ENCODE measurements around the gene SLC35F3. TPM values are rescaled to one million over a fixed set of nuclear protein-coding genes. Genes with fewer than 3 reads are reported as not detected.

Gene SLC35F3
- 1 to 10 TPM in 1 of 4 donors, under 1 TPM in 3; 0.36 to 1.4 (median 0.54) TPM for total RNA-seq

DNA sequence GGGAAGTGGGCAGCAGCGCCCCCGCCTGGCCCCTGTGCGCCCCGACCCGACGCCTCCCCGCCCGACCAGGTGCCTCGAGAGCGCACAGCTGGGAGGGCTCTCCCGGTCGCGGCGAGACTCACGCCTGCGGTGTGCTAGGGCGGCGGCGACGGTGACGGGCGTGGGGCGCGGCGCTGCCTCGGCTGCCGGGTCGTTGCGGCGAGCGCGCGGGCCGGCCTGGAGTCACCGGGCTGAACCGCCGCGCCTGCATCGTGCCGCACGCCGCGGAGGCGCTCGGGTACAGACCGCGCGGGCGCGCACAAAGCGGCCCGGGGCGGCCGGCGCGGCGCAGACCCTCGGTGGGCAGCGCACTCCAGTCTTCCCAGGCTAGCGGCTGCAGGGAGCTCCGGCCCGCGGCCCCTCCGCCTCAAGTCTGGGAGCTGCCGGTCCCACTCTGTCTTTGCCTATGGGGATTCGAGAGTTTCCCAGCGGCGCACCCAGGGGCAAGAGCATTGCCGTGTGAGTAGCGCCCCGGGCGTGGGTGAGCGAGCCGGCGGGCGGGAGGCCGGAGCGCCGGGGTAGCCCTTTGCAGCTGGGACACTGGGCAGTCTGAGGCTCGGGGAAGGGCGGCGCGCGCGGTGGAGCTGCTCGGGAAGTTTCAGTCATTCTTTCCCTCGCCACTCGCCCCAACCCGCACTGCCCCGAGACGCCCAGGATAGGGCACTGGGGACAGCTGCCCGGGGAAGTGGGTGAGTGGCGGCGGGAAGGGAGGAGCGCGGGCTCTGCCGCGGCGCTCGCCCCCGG is at the start of gene SLC35F3:
Gene SLC35F3 (plus strand): TSS at position 44 of the 783 bp plus-strand sequence.
- TF ChIP-seq POLR2A (IDR thresholded peaks at IDR 0.05): no peak
- TF ChIP-seq POLR2AphosphoS5 (IDR thresholded peaks at IDR 0.05): no peak
- TF ChIP-seq, protein P1, sequence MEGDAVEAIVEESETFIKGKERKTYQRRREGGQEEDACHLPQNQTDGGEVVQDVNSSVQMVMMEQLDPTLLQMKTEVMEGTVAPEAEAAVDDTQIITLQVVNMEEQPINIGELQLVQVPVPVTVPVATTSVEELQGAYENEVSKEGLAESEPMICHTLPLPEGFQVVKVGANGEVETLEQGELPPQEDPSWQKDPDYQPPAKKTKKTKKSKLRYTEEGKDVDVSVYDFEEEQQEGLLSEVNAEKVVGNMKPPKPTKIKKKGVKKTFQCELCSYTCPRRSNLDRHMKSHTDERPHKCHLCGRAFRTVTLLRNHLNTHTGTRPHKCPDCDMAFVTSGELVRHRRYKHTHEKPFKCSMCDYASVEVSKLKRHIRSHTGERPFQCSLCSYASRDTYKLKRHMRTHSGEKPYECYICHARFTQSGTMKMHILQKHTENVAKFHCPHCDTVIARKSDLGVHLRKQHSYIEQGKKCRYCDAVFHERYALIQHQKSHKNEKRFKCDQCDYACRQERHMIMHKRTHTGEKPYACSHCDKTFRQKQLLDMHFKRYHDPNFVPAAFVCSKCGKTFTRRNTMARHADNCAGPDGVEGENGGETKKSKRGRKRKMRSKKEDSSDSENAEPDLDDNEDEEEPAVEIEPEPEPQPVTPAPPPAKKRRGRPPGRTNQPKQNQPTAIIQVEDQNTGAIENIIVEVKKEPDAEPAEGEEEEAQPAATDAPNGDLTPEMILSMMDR (IDR thresholded peaks at IDR 0.05): no peak
- no peak for TF ChIP-seq EP300 (IDR thresholded peaks at IDR 0.05)
- Histone ChIP-seq H3K4me3 (peak within 1 kb of the TSS; percentile 33), H3K9me3 (no peaks in the 10 kb centered on the region), H3K4me1 (peaks cover 8% of the 10 kb centered on the region), H3K27ac (no peak within 1 kb of the TSS), H3K36me3 (no peaks in the 10 kb centered on the region), H3K27me3 (peaks cover 54% of the 10 kb centered on the region)
- DNase-seq (ENCODE audit: low spot score in 2 of 2): no peak
- WGBS: 3% methylated on average over 6 of the region's 101 CpGs

DNA sequence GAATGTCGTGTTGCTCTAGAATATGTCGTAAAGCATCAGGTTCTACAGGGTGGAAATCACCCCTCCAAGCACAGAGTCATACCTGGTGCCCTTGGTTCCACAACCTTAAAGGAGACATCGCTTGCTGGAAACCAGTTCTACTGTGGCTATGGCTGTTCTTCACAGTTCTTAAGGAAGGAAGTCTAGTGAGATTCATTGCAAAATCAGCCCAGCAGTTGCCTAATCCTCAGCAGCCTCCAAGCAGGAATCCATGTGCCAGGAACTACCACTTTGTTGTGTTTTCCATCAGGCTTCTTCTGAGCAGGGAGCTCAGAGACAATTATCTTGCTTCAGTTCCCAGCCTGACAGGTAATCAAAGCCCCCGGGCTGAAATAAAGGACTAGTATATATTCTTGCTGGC is 45.0 kb upstream of the SLC35F3 start:
- no peaks in the 10 kb centered on the region for H3K4me1 ChIP-seq

DNA sequence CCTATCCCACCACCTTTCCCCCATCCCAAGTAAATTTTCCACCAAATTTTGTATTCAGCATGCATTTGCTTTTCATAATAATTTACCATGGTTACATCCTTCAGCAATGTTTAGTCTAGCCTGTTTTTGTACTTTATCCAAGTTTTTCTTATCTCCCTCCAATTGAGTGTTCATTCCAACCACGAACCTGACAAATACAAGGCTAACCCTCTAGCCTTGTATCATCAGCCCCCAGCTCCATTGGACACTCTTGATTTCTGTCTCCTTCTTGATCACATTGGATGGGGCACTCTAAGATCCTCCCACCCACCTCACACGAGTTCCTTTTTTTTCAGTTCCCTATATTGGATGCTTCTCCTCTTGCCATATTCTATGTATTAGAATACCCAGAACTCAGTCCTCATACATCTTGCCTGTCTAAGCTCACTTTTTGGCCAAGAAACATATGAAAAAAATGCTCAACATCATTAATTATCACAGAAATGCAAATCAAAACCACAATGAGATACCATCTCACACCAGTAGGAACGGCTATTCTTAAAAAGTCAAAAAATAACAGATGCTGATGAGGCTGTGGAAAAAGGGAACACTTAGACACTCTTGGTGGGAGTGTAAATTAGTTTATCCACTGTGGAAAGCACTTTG is 40.5 kb upstream of the SLC35F3 start:
- no peaks in the 10 kb centered on the region for H3K27me3 ChIP-seq
- H3K4me1 ChIP-seq: no peaks in the 10 kb centered on the region
- H3K27ac ChIP-seq: no peak overlapping the region
- no peak for DNase-seq (ENCODE audit: low spot score in 2 of 2)
- no peaks in the 10 kb centered on the region for H3K36me3 ChIP-seq
- H3K9me3 ChIP-seq: peaks cover 4% of the 10 kb centered on the region
- no peak for TF ChIP-seq POLR2A (IDR thresholded peaks at IDR 0.05)
- H3K4me3 ChIP-seq: no peak overlapping the region
- WGBS: 76% methylated on average over 3 of the region's 3 CpGs

More for the DNA sequence above, 45.0 kb upstream of the SLC35F3 start:
- H3K27ac ChIP-seq: no peak overlapping the region
- no peaks in the 10 kb centered on the region for H3K9me3 ChIP-seq
- TF ChIP-seq EP300 (IDR thresholded peaks at IDR 0.05) (no peak), POLR2AphosphoS5 (IDR thresholded peaks at IDR 0.05) (no peak), POLR2A (IDR thresholded peaks at IDR 0.05) (no peak)
- TF ChIP-seq, protein P1 (IDR thresholded peaks at IDR 0.05): no peak
- H3K27me3 ChIP-seq: no peaks in the 10 kb centered on the region
- no peak overlapping the region for H3K4me3 ChIP-seq
- no peak for DNase-seq (ENCODE audit: low spot score in 2 of 2)
- WGBS: 76% methylated on average over 4 of the region's 4 CpGs
- no peaks in the 10 kb centered on the region for H3K36me3 ChIP-seq

DNA sequence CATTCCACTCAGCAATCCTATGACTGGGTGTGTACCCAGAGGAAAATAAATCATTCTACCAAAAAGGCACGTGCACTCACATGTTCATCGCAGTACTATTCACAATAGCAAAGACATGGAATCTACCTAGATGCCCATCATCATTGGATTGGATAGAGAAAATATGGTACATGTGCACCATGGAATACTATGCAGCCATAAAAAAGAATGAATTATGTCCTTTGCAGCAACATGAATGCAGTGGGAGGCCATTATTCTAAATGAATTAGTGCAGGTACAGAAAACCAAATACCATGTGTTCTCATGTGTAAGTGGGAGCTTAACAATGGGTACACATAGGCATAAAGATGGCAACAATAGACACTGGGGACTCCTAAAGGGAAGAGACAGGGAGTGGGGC is 39.9 kb upstream of the SLC35F3 start:
- no peaks in the 10 kb centered on the region for H3K36me3 ChIP-seq
- WGBS: 87% methylated on average over 2 of the region's 2 CpGs
- no peaks in the 10 kb centered on the region for H3K4me1 ChIP-seq
- no peak overlapping the region for H3K4me3 ChIP-seq
- TF ChIP-seq POLR2A (IDR thresholded peaks at IDR 0.05): no peak
- no peak for TF ChIP-seq POLR2AphosphoS5 (IDR thresholded peaks at IDR 0.05)
- TF ChIP-seq EP300 (IDR thresholded peaks at IDR 0.05): no peak
- no peak overlapping the region for H3K27ac ChIP-seq
- peaks cover 4% of the 10 kb centered on the region for H3K9me3 ChIP-seq
- no peaks in the 10 kb centered on the region for H3K27me3 ChIP-seq
- DNase-seq (ENCODE audit: low spot score in 2 of 2): no peak

DNA sequence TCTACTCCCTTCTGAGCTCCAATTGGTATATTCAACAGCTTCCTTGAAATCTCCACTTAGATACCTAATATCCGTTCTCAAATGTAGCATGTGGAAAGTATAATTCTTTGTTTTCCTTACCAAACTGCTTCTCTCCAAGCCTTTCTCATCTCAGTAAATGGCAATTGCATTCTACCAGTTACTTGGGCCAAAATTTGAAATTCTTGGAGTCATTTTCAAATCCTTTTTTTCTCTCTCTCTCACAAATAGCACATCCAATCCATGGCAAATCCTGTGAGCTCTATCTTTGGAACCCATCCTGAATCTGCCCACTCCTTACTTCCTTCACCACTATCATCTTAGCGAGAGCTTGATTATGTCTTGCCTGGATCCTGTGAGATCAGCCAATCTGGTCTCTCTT is 39.3 kb upstream of the SLC35F3 start:
- no peaks in the 10 kb centered on the region for H3K36me3 ChIP-seq
- H3K9me3 ChIP-seq: peaks cover 4% of the 10 kb centered on the region
- H3K4me1 ChIP-seq: no peaks in the 10 kb centered on the region
- TF ChIP-seq POLR2AphosphoS5 (IDR thresholded peaks at IDR 0.05): no peak
- H3K27ac ChIP-seq: no peak overlapping the region
- peaks cover 2% of the 10 kb centered on the region for H3K27me3 ChIP-seq
- DNase-seq (ENCODE audit: low spot score in 2 of 2): no peak
- WGBS: 94% methylated on average over 2 of the region's 2 CpGs
- H3K4me3 ChIP-seq: no peak overlapping the region

DNA sequence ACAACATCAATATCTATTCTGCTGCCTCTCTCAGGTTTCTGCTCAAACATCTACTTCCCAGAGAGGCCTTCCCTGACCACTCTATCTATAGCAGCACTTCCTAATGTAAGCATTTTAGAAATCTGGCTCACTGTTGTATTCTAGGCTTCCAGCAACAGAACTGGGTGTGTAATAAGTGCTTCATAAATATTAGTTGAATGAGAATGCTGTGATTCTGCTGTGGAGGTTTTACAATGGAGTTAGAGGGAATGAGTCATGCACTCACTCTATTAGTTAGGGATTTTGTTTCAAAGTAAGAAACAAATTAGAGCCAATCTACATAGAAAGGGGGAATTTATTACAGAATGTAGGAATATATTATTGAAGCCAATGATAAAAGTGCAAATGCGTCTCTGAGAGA is 38.6 kb upstream of the SLC35F3 start:
- 88% methylated on average over 1 of the region's 1 CpG for WGBS
- H3K9me3 ChIP-seq: peaks cover 4% of the 10 kb centered on the region

More for the DNA sequence above, 38.6 kb upstream of the SLC35F3 start:
- no peak overlapping the region for H3K4me3 ChIP-seq
- no peaks in the 10 kb centered on the region for H3K36me3 ChIP-seq
- TF ChIP-seq POLR2A (IDR thresholded peaks at IDR 0.05) (no peak), EP300 (IDR thresholded peaks at IDR 0.05) (no peak), POLR2AphosphoS5 (IDR thresholded peaks at IDR 0.05) (no peak)
- TF ChIP-seq, protein P1 (IDR thresholded peaks at IDR 0.05): no peak
- H3K27me3 ChIP-seq: peaks cover 2% of the 10 kb centered on the region
- no peaks in the 10 kb centered on the region for H3K4me1 ChIP-seq
- DNase-seq (ENCODE audit: low spot score in 2 of 2): no peak
- H3K27ac ChIP-seq: no peak overlapping the region

Measured in suprapubic skin (tissue), 4 donors.